Duodenal mucosa (tissue), 2 donors: ENCODE results near the gene DCAF4.

Experiments used
- H3K27ac ChIP-seq: one replicate; pipeline ENCODE4 v1.7.0; 2013; ENCODE audit warnings: low read depth, low read length
- H3K27me3 ChIP-seq, 2 donors: one replicate each; pipeline ENCODE4 v1.7.0; 2013; ENCODE audit warnings: low read length in 2 of 2, control low read depth in 1 of 2; ENCODE audit not compliant: insufficient read depth in 2 of 2, control insufficient read depth in 1 of 2
- H3K36me3 ChIP-seq, 2 donors: one replicate each; pipeline ENCODE4 v1.7.0; 2013; ENCODE audit warnings: low read length in 2 of 2, control low read depth in 1 of 2; ENCODE audit not compliant: insufficient read depth in 2 of 2, control insufficient read depth in 1 of 2
- H3K4me1 ChIP-seq, 2 donors: one replicate each; pipeline ENCODE4 v1.7.0; 2013; ENCODE audit warnings: low read length in 2 of 2, control low read depth in 1 of 2; ENCODE audit not compliant: insufficient read depth in 2 of 2, control insufficient read depth in 1 of 2
- H3K4me3 ChIP-seq, 2 donors: one replicate each; pipeline ENCODE4 v1.7.0; 2013; ENCODE audit warnings: low read length in 2 of 2, low read depth in 1 of 2
- H3K9ac ChIP-seq, 2 donors: one replicate each; pipeline ENCODE4 v1.7.0; 2013; ENCODE audit warnings: low read length in 2 of 2, low read depth in 1 of 2
- H3K9me3 ChIP-seq, 2 donors: one replicate each; pipeline ENCODE4 v1.7.0; 2013; ENCODE audit warnings: low read length in 2 of 2, control low read depth in 1 of 2; ENCODE audit not compliant: control insufficient read depth in 1 of 2

DCAF4 gene

GRCh38 chr14:72883961-72884360 is 42.3 kb upstream of the DCAF4 start:
- Histone ChIP-seq H3K9ac (no peak overlapping the region), H3K4me1 (no peaks in the 10 kb centered on the region), H3K36me3 (no peaks in the 10 kb centered on the region), H3K27ac (no peak overlapping the region), H3K9me3 (no peaks in the 10 kb centered on the region), H3K27me3 (peaks cover 0 to under 1% of the 10 kb centered on the region in 2 donors), H3K4me3 (no peak overlapping the region)

GRCh38 chr14:72884386-72884785 is 41.9 kb upstream of the DCAF4 start:
- no peaks in the 10 kb centered on the region for H3K4me1 ChIP-seq
- H3K27me3 ChIP-seq: peaks cover 0 to 4% of the 10 kb centered on the region in 2 donors
- H3K4me3 ChIP-seq: no peak overlapping the region
- H3K27ac ChIP-seq: no peak overlapping the region
- no peaks in the 10 kb centered on the region for H3K36me3 ChIP-seq
- H3K9me3 ChIP-seq: no peaks in the 10 kb centered on the region
- no peak overlapping the region for H3K9ac ChIP-seq

- Histone ChIP-seq H3K9ac (no peak overlapping the region), H3K4me3 (no peak overlapping the region)
Measured at GRCh38 chr14:72887514-72887913, 38.8 kb upstream of the DCAF4 start.

GRCh38 chr14:72888192-72888591 is 38.1 kb upstream of the DCAF4 start:
- no peak overlapping the region for H3K4me3 ChIP-seq
- H3K9me3 ChIP-seq: no peaks in the 10 kb centered on the region
- no peaks in the 10 kb centered on the region for H3K36me3 ChIP-seq
- H3K4me1 ChIP-seq: peaks cover 5 to 17% of the 10 kb centered on the region in 2 donors
- peaks cover 21 to 31% of the 10 kb centered on the region in 2 donors for H3K27me3 ChIP-seq
- H3K27ac ChIP-seq: no peak overlapping the region
- no peak overlapping the region for H3K9ac ChIP-seq

More at GRCh38 chr14:72887514-72887913, 38.8 kb upstream of the DCAF4 start:
- no peak overlapping the region for H3K27ac ChIP-seq
- H3K4me1 ChIP-seq: peaks cover 5 to 11% of the 10 kb centered on the region in 2 donors
- peaks cover 19 to 28% of the 10 kb centered on the region in 2 donors for H3K27me3 ChIP-seq
- no peaks in the 10 kb centered on the region for H3K36me3 ChIP-seq
- no peaks in the 10 kb centered on the region for H3K9me3 ChIP-seq

GRCh38 chr14:72888636-72889201 is 37.5 kb upstream of the DCAF4 start:
- Histone ChIP-seq H3K27ac (no peak overlapping the region), H3K9me3 (no peaks in the 10 kb centered on the region), H3K36me3 (no peaks in the 10 kb centered on the region), H3K4me1 (peaks cover 5 to 17% of the 10 kb centered on the region in 2 donors), H3K27me3 (peaks cover 21 to 31% of the 10 kb centered on the region in 2 donors), H3K4me3 (no peak overlapping the region), H3K9ac (no peak overlapping the region)

- H3K4me3 ChIP-seq: no peak overlapping the region
- H3K27me3 ChIP-seq: peaks cover 21 to 31% of the 10 kb centered on the region in 2 donors
- no peaks in the 10 kb centered on the region for H3K9me3 ChIP-seq
- H3K36me3 ChIP-seq: no peaks in the 10 kb centered on the region
- no peak overlapping the region for H3K27ac ChIP-seq
- H3K9ac ChIP-seq: no peak overlapping the region
- peaks cover 5 to 19% of the 10 kb centered on the region in 2 donors for H3K4me1 ChIP-seq
Measured at GRCh38 chr14:72889366-72889765, 36.9 kb upstream of the DCAF4 start.

GRCh38 chr14:72891666-72892102 is 34.6 kb upstream of the DCAF4 start:
- Histone ChIP-seq H3K36me3 (no peaks in the 10 kb centered on the region), H3K4me3 (peak overlapping the region; percentile 72 to 89), H3K9ac (no peak overlapping the region), H3K9me3 (no peaks in the 10 kb centered on the region), H3K27ac (no peak overlapping the region), H3K27me3 (peaks cover 21 to 40% of the 10 kb centered on the region in 2 donors), H3K4me1 (peaks cover 13 to 28% of the 10 kb centered on the region in 2 donors)

- no peaks in the 10 kb centered on the region for H3K36me3 ChIP-seq
- H3K27ac ChIP-seq: no peak overlapping the region
- peaks cover 21 to 40% of the 10 kb centered on the region in 2 donors for H3K27me3 ChIP-seq
- peak overlapping the region; percentile 72 to 89 for H3K4me3 ChIP-seq
- no peaks in the 10 kb centered on the region for H3K9me3 ChIP-seq
- peaks cover 13 to 28% of the 10 kb centered on the region in 2 donors for H3K4me1 ChIP-seq
- peak overlapping the region; percentile 6 to 43 for H3K9ac ChIP-seq
Measured at GRCh38 chr14:72892103-72892878, 34.0 kb upstream of the DCAF4 start.

GRCh38 chr14:72892879-72893635 is 33.2 kb upstream of the DCAF4 start:
- no peaks in the 10 kb centered on the region for H3K9me3 ChIP-seq
- H3K9ac ChIP-seq: peak overlapping the region; percentile 43 to 49
- peaks cover 13 to 28% of the 10 kb centered on the region in 2 donors for H3K4me1 ChIP-seq
- H3K4me3 ChIP-seq: peak overlapping the region; percentile 72 to 89
- H3K27ac ChIP-seq: no peak overlapping the region
- no peaks in the 10 kb centered on the region for H3K36me3 ChIP-seq
- H3K27me3 ChIP-seq: peaks cover 21 to 40% of the 10 kb centered on the region in 2 donors
